IPS-20b (cell line): ENCODE data around the gene MRAP.
"Not testable (repeated sequence)": the region's sequence is repeated elsewhere in the genome, so short reads cannot be mapped to it uniquely, and the experiment has no call there.

ENCODE experiments used
- H3K27ac ChIP-seq: one replicate; pipeline ENCODE4 v1.5.1; 2013; ENCODE audit warnings: low read length
- H3K27me3 ChIP-seq: 2 replicates; pipeline ENCODE4 v1.6.1; 2013; ENCODE audit warnings: mild to moderate bottlenecking, low read length, inconsistent platforms; ENCODE audit not compliant: insufficient read depth
- H3K36me3 ChIP-seq: 2 replicates; pipeline ENCODE4 v1.6.1; 2013; ENCODE audit warnings: low read depth, mild to moderate bottlenecking, inconsistent platforms, low read length, moderate library complexity; ENCODE audit not compliant: insufficient read depth
- H3K4me1 ChIP-seq: 2 replicates; pipeline ENCODE4 v1.6.1; 2013; ENCODE audit warnings: mild to moderate bottlenecking, control low read depth, inconsistent platforms, low read length, moderate library complexity; ENCODE audit not compliant: insufficient read depth
- H3K4me3 ChIP-seq: 2 replicates; pipeline ENCODE4 v1.5.1; 2013; ENCODE audit warnings: mild to moderate bottlenecking, low read length, inconsistent platforms
- H3K9ac ChIP-seq: 2 replicates; pipeline ENCODE4 v1.6.1; 2013; ENCODE audit warnings: low read depth, mild to moderate bottlenecking, inconsistent platforms, low read length, moderate library complexity
- H3K9me3 ChIP-seq: 2 replicates; pipeline ENCODE4 v1.6.1; 2013; ENCODE audit warnings: mild to moderate bottlenecking, low read depth, low read length, inconsistent platforms; ENCODE audit not compliant: insufficient read depth

Gene MRAP

DNA sequence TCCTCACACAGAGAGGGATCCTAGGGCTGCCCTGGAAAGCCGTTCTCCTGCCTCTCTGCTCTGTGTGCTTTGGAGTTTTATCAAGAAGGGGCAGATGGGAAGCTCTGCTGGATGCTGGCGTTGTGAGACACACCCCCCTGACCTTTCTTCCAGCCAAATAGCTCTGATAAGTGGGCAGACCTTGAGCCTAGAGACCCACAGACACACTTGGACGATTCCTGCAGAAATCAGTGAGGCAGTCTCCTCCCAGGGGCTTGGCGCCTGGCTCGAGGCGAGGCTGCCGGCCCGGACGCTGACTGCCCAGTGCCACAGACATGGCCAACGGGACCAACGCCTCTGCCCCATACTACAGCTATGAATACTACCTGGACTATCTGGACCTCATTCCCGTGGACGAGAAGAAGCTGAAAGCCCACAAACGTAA lies at the start of gene MRAP:
Gene MRAP (plus strand): TSS at position 198 of the 424 bp plus-strand sequence. CDS start 117 bp downstream, at position 315.
- Histone ChIP-seq H3K4me3 (no peak within 1 kb of the TSS), H3K4me1 (no peaks in the 10 kb centered on the region), H3K9me3 (no peaks in the 10 kb centered on the region), H3K27me3 (no peaks in the 10 kb centered on the region), H3K9ac (no peak within 1 kb of the TSS), H3K27ac (no peak within 1 kb of the TSS), H3K36me3 (no peaks in the 10 kb centered on the region)

DNA sequence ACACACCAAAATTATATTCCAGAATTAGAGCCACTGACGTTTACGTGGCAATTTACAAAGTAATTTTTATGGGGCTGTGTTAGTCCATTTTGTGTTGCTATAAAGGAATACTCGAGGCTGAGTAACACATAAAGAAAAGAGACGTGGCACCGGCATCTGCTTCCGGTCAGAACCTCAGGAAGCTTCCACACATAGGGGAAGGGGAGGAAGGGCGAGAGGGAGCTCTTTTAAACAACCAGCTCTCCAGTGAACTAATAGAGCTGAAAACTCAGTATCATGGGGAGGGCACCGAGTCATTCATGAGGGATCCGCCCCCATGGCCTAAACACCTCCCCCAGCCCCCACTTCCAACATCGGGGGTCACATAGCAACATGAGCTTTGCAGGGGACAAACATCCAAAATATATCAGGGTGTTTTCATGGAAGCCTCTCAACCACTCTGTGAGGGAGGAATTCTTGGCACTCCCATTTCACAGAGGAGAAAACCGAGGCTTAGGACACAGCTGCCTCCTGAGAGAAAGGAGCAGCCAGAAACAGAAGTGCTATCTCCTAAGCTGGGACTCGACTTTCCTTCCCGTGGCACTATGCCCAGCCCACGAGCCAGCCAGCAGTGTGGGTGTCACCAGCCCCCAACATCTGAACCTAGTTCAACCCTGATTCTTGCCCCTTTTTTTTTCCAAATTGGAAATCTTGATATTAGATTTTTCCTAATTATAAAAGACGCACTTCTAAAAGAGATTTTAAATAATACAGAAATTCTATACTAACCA lies 49.0 kb upstream of the MRAP start:
- H3K36me3 ChIP-seq: no peaks in the 10 kb centered on the region
- H3K27ac ChIP-seq: no peak overlapping the region
- no peaks in the 10 kb centered on the region; the same call in 1 of the 2 replicates for H3K4me1 ChIP-seq
- no peak overlapping the region for H3K4me3 ChIP-seq
- H3K27me3 ChIP-seq: no peaks in the 10 kb centered on the region
- no peaks in the 10 kb centered on the region for H3K9me3 ChIP-seq
- no peak overlapping the region for H3K9ac ChIP-seq

DNA sequence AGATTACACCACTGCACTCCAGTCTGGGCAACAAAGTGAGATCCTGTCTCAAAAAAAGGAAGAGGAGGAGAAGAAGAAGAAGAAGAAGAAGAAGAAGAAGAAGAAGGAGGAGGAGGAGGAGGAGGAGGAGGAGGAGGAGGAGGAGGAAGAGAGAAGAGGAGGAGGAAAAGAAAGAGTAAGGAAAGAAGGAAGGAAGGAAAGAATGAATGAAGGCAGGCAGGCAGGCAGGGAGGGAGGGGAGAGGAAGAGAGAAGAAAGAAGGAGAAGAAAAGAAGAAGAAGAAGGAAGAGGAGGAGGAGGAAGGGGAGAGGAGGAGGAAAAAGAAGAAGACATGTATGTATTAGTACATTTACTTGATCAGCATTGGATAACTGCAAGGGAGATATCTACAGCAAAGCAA lies 46.5 kb upstream of the MRAP start:
- H3K36me3 ChIP-seq: no peaks in the 10 kb centered on the region
- H3K27me3 ChIP-seq: no peaks in the 10 kb centered on the region
- no peak overlapping the region for H3K4me3 ChIP-seq
- H3K4me1 ChIP-seq: no peaks in the 10 kb centered on the region; the same call in 1 of the 2 replicates
- H3K9ac ChIP-seq: no peak overlapping the region
- no peak overlapping the region for H3K27ac ChIP-seq
- H3K9me3 ChIP-seq: no peaks in the 10 kb centered on the region

DNA sequence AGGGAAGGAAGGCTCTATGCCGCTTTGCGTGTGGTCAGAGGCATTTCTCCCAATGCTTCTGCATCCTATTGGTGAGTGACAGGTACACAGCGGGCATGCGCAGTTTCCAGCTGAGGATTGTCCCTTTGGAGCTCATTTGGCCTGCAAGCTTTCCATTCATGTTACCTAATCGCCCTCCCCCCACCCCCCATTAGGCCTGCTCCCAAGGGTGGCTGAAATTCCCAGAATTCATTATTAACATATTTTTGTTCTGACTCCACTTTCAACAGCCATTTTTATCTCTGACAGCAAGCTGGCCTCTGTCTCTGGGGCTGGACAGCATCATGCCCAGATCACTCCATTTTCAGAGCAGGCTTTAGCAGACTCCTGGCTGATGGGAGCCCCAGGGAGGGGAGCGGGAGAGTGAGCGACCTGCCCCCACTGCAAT lies 45.4 kb upstream of the MRAP start:
- Histone ChIP-seq H3K9me3 (no peaks in the 10 kb centered on the region), H3K4me1 (peaks cover 4% of the 10 kb centered on the region; the same call in 1 of the 2 replicates), H3K36me3 (no peaks in the 10 kb centered on the region), H3K4me3 (no peak overlapping the region), H3K27ac (no peak overlapping the region), H3K9ac (no peak overlapping the region), H3K27me3 (no peaks in the 10 kb centered on the region)

DNA sequence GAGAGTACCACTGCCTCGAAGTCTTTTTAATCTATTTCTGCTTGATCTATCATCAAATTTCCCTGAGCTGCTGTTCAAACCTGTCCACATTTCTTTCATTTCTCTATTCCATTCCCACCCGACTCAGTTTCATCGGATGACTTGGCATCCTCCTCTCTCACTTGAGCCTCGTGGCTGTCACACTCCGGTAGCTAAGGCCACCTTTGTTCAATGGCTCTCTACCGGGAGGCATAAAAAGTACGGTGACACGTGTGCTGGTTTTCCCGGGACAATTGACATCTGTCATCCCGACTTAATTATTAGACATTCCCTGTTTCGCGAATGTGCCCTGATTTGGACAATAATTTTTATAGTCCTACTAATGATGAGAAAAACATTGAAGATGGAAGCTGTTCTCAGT lies 42.4 kb upstream of the MRAP start:
- Histone ChIP-seq H3K27me3 (no peaks in the 10 kb centered on the region), H3K4me1 (peaks cover 4% of the 10 kb centered on the region; the same call in 1 of the 2 replicates), H3K36me3 (no peaks in the 10 kb centered on the region), H3K9me3 (no peaks in the 10 kb centered on the region), H3K4me3 (no peak overlapping the region), H3K27ac (no peak overlapping the region), H3K9ac (no peak overlapping the region)

DNA sequence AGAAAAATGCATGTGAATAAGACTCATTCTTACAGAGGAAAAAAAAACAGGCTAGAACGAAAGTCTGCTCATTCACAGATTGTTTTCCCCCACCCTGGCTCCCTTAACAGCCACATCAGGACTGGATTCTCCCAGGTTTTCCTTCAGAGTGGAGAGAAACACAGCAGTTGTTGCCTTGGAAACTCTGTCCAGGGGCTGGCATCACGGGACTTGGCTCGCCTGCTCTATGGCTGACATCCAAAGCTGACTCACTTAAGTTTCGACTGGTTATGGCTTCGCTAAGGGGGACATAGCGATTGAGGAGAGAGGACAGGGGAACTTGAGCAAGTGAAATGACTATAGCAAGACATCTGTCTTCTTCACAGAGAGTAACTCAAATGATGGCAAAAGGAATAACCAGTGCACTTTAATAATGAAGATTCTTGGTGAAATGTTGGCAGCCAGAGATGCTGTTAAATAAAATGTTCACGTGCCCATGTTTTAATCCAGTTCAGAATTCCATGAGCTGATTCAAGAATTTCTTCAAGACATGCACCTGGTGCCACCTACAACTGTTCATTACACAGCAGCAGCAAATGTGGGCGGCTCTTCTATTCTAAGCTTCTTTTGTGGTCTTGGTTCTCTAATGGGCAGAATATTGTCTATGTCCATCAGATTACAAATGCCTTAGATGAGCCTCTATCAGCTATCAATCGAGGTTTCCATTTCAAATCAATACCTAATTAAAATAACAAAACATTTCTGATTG lies 41.6 kb upstream of the MRAP start:
- Histone ChIP-seq H3K36me3 (no peaks in the 10 kb centered on the region), H3K9ac (no peak overlapping the region), H3K4me1 (peaks cover 4% of the 10 kb centered on the region; the same call in 1 of the 2 replicates), H3K9me3 (no peaks in the 10 kb centered on the region), H3K27me3 (no peaks in the 10 kb centered on the region), H3K27ac (no peak overlapping the region), H3K4me3 (no peak overlapping the region)

DNA sequence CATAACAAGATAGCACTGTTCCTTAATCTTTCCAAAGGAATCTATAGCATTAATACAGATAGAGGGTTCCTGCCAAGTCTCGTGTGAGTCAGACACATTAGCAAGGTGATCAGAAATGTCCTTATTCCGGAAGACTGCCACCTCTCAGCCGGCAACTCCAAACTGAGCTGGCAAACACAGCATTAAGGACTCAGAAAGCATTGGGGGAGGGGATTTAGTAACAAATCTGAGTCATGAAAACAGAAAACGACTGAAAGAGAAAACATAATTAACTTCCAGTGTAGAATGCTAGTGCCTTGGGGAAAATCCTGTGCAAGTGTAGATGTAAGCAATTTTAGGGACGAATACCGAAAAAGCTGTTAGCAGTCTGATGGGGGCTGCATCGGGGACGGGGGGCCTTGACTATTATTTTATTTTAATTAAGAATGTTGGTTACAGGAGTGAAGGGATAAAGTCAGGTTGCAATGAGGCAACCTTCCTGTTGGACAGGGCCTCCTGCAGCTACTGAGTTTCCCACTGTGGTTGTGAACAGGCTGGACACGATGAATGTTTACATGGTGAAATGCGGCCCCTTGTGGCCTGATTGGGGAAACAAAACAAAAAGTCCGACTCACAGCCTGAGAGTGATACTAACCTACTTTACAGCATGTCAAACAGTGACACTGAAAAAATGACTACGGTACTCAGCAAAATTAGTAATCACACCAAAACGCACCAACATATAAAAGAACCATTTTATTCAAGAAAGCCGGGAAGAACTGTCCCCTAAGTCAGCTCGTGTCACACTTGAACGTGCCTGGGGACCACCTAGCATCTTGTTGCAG lies 40.5 kb upstream of the MRAP start:
- Histone ChIP-seq H3K4me3 (no peak overlapping the region), H3K9ac (no peak overlapping the region), H3K9me3 (no peaks in the 10 kb centered on the region), H3K36me3 (no peaks in the 10 kb centered on the region), H3K4me1 (peaks cover 4% of the 10 kb centered on the region; the same call in 1 of the 2 replicates), H3K27me3 (no peaks in the 10 kb centered on the region), H3K27ac (no peak overlapping the region)

DNA sequence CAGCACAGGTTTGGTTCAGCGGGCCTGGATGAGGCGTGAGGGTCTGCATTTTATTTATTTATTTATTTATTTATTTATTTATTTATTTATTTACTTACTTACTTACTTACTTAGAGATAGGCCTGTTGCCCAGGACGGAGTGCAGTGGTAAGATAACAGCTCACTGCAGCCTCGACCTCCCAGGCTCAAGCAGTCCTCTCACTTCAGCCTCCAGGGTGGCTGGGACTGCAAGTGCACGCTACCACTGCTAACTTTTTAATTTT lies 39.9 kb upstream of the MRAP start:
- H3K36me3 ChIP-seq, H3K4me1 ChIP-seq, H3K9me3 ChIP-seq, H3K4me3 ChIP-seq, H3K9ac ChIP-seq, H3K27ac ChIP-seq, H3K27me3 ChIP-seq: not testable (repeated sequence)

DNA sequence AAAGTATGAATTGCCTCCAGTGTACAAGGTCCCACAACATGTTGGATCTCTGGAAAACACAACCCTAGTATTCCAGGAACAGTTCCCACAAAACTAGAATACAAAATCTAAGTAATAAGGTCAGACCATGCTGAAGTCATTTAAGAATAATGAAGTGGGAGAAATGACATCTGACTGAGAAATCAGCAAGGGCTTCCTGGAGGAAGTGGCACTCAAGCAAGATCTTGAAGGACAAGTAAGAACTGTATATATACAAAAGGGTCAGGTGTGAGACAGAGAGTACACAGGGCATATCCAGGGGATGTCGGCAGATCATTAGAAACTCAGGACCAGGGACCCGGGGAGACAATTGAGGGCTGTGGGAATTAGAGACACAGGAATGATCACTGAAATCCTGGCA lies 38.5 kb upstream of the MRAP start:
- no peaks in the 10 kb centered on the region for H3K36me3 ChIP-seq
- no peak overlapping the region for H3K9ac ChIP-seq
- H3K9me3 ChIP-seq: no peaks in the 10 kb centered on the region
- no peak overlapping the region for H3K4me3 ChIP-seq
- H3K27me3 ChIP-seq: no peaks in the 10 kb centered on the region
- no peak overlapping the region for H3K27ac ChIP-seq
- peaks cover 4% of the 10 kb centered on the region; the same call in 1 of the 2 replicates for H3K4me1 ChIP-seq

DNA sequence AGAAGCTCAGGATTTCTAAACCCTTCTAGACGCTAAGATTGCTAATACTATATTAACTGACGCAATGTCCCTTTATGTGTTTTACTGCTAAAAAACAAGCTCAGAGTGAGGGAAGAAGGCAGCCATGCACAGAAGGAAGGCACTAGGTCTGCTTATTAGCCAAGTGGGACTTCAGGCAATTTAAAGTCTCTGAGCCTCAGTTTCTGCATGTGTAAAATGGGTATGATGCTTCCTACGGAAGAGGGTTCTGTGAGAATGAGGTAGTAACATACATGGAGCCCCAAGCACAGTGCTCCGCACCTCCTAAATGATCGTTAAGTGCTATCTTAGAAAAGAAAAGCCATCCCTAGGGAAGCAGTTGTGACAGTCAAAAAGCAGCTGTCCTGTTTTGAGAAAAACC lies 36.7 kb upstream of the MRAP start:
- no peak overlapping the region for H3K9ac ChIP-seq
- no peak overlapping the region for H3K4me3 ChIP-seq
- H3K4me1 ChIP-seq: peaks cover 4% of the 10 kb centered on the region; the same call in 1 of the 2 replicates
- H3K27me3 ChIP-seq: no peaks in the 10 kb centered on the region
- H3K9me3 ChIP-seq: no peaks in the 10 kb centered on the region
- no peak overlapping the region for H3K27ac ChIP-seq
- H3K36me3 ChIP-seq: peaks cover 5% of the 10 kb centered on the region

DNA sequence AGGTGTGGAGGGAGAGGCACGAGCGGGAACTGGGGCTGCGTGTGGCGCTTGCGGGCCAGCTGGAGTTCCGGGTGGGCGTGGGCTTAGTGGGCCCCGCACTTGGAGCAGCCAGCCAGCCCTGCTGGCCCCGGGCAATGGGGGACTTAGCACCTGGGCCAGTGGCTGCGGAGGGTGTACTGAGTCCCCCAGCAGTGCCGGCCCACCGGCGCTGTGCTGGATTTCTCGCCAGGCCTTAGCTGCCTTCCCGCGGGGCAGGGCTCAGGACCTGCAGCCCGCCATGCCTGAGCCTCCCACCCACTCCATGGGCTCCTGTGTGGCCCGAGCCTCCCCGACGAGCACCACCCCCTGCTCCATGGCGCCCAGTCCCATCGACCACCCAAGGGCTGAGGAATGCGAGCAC lies 33.3 kb upstream of the MRAP start:
- H3K36me3 ChIP-seq: peaks cover 38% of the 10 kb centered on the region
- not testable (repeated sequence) for H3K27me3 ChIP-seq

More for the DNA sequence above, 33.3 kb upstream of the MRAP start:
- H3K4me1 ChIP-seq, H3K27ac ChIP-seq, H3K9me3 ChIP-seq, H3K4me3 ChIP-seq, H3K9ac ChIP-seq: not testable (repeated sequence)
